ENCODE measurements around the gene PHKB.
"Not testable (repeated sequence)": the region's sequence is repeated elsewhere in the genome, so short reads cannot be mapped to it uniquely, and the experiment has no call there.

The PHKB gene

GRCh38 chr16:47627085-47627639, 166.0 kb downstream of the PHKB start:
- DNase-seq = no peak

GRCh38 chr16:47627721-47628120, 166.6 kb downstream of the PHKB start:
- no peak for DNase-seq

GRCh38 chr16:47631131-47631530, 170.0 kb downstream of the PHKB start:
- DNase-seq = no peak

GRCh38 chr16:47634126-47634525, 173.0 kb downstream of the PHKB start:
- DNase-seq = no peak

- DNase-seq = no peak
Measured at GRCh38 chr16:47634727-47635126, 173.6 kb downstream of the PHKB start.

- DNase-seq = no peak
Measured at GRCh38 chr16:47636501-47637099, 175.5 kb downstream of the PHKB start.

- no peak for DNase-seq
Measured at GRCh38 chr16:47638175-47638574, 177.0 kb downstream of the PHKB start.

GRCh38 chr16:47640661-47641060, 179.5 kb downstream of the PHKB start:
- no peak for DNase-seq

GRCh38 chr16:47643323-47644000, 182.3 kb downstream of the PHKB start:
- peak; percentile 50 for DNase-seq

- peak; percentile 95 for DNase-seq
Measured at GRCh38 chr16:47644166-47644565, 183.0 kb downstream of the PHKB start.

- DNase-seq = peak; percentile 28
Measured at GRCh38 chr16:47644661-47645060, 183.5 kb downstream of the PHKB start.

- DNase-seq = no peak
Measured at GRCh38 chr16:47646914-47647313, 185.8 kb downstream of the PHKB start.

GRCh38 chr16:47657032-47657431, 195.9 kb downstream of the PHKB start:
- no peak for DNase-seq

GRCh38 chr16:47657977-47658376, 196.8 kb downstream of the PHKB start:
- DNase-seq = no peak

- no peak for DNase-seq
Measured at GRCh38 chr16:47660540-47660939, 199.4 kb downstream of the PHKB start.

- no peak for DNase-seq
Measured at GRCh38 chr16:47664653-47665325, 203.7 kb downstream of the PHKB start.

GRCh38 chr16:47666434-47666833, 205.3 kb downstream of the PHKB start:
- no peak for DNase-seq

GRCh38 chr16:47667956-47668355, 206.8 kb downstream of the PHKB start:
- no peak for DNase-seq

- DNase-seq = no peak
Measured at GRCh38 chr16:47672475-47672874, 211.3 kb downstream of the PHKB start.

GRCh38 chr16:47676635-47677177, 215.6 kb downstream of the PHKB start:
- no peak for DNase-seq

GRCh38 chr16:47681571-47681970, 220.4 kb downstream of the PHKB start:
- not testable (repeated sequence) for DNase-seq

GRCh38 chr16:47687694-47688093, 226.6 kb downstream of the PHKB start:
- DNase-seq = no peak

- DNase-seq = no peak
Measured at GRCh38 chr16:47693226-47693625, 232.1 kb downstream of the PHKB start.

- no peak for DNase-seq
Measured at GRCh38 chr16:47694543-47694942, 233.4 kb downstream of the PHKB start.
